ENCODE data around the gene CPXM2.

The CPXM2 gene

GRCh38 chr10:123889821-123890220 lies 1.8 kb downstream of the CPXM2 start:
- H3K4me3 ChIP-seq (ENCODE audit: low read length): no peak overlapping the region
- TF ChIP-seq ZNF274 (IDR thresholded peaks at IDR 0.05; ENCODE audit: low read depth, low read length): no peak

GRCh38 chr10:123888751-123889150 lies 2.9 kb downstream of the CPXM2 start:
- H3K4me3 ChIP-seq (ENCODE audit: low read length): no peak overlapping the region
- no peak for TF ChIP-seq ZNF274 (IDR thresholded peaks at IDR 0.05; ENCODE audit: low read depth, low read length)

DNA sequence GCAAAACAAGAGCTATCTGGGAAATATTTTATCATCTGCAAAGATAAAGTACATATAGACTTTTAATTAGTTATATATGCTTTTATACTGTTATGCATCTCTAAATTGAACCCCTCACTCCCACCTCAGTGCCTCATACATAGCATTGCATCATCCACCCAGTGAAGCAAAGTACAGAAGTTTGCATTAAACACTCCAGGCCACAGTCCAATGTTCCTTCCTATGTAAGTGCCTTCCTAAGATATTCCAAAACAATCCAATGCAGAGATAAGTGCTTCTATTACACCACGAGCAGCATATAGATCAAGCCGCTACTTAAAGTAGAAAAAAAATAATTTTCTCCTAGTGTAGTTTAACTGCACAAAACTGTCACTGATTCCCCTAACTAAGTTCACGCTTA lies 3.4 kb downstream of the CPXM2 start:
- H3K4me3 ChIP-seq (ENCODE audit: low read length): no peak overlapping the region
- no peak for TF ChIP-seq ZNF274 (IDR thresholded peaks at IDR 0.05; ENCODE audit: low read depth, low read length)

DNA sequence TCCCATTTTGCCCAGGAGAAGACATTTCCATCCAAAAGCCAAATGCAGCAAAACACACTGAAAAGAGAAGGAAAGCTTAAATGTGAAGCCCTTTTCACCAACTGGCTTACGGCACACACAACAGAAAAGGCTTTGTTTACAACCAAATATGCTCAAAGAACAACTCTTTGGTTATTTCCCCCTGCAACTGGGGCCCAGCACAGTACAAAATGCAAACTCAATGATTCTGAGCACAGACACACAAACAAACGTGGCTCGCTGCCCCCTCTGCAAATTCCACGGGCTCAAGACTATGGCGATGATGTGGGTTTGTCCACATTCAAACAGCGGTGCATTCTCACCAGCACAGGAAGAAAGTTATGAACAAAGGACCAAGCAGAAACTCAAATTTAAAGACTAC lies 5.3 kb downstream of the CPXM2 start:
- no peak for TF ChIP-seq ZNF274 (IDR thresholded peaks at IDR 0.05; ENCODE audit: low read depth, low read length)
- no peak overlapping the region for H3K4me3 ChIP-seq (ENCODE audit: low read length)

DNA sequence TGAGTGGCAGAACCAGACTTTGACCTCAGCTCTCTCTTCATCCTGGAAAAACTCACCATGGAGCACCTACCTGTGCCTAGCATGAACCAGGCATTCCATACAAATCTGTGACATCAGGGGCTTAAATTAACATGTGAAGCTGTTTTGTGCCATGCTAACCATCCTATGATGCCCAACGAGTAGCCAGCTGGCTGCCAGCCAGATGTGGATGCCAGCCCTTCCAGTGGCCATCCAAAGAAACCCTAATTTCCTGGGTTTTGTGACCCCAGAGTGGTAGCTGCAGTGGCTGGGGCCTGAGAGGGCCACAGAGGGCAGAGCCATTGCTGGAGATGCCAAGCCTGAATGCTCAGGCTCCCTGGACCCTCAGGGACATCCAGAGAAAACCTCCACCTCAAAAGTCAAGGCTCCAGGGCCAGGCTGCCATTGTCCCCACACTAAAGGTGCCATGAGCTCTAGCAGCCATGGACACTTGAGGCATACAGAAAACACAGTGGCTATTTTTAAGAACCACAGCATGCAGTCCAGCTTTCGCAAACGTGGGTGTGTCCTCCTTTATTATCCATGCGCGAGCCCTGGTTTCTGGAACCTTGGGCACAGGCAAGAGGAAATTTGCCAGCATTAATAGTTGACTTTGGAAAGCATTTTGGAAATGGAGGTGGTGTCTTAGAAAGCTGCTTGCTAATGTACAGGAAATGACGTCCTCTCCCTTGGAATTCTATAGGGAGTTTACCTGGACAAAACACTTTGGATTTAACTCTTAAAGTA lies 6.0 kb downstream of the CPXM2 start:
- no peak for TF ChIP-seq ZNF274 (IDR thresholded peaks at IDR 0.05; ENCODE audit: low read depth, low read length)
- no peak overlapping the region for H3K4me3 ChIP-seq (ENCODE audit: low read length)

GRCh38 chr10:123884907-123885381 lies 6.7 kb downstream of the CPXM2 start:
- H3K4me3 ChIP-seq (ENCODE audit: low read length): no peak overlapping the region
- TF ChIP-seq ZNF274 (IDR thresholded peaks at IDR 0.05; ENCODE audit: low read depth, low read length): no peak

GRCh38 chr10:123884351-123884906 lies 7.2 kb downstream of the CPXM2 start:
- TF ChIP-seq ZNF274 (IDR thresholded peaks at IDR 0.05; ENCODE audit: low read depth, low read length): no peak
- no peak overlapping the region for H3K4me3 ChIP-seq (ENCODE audit: low read length)

DNA sequence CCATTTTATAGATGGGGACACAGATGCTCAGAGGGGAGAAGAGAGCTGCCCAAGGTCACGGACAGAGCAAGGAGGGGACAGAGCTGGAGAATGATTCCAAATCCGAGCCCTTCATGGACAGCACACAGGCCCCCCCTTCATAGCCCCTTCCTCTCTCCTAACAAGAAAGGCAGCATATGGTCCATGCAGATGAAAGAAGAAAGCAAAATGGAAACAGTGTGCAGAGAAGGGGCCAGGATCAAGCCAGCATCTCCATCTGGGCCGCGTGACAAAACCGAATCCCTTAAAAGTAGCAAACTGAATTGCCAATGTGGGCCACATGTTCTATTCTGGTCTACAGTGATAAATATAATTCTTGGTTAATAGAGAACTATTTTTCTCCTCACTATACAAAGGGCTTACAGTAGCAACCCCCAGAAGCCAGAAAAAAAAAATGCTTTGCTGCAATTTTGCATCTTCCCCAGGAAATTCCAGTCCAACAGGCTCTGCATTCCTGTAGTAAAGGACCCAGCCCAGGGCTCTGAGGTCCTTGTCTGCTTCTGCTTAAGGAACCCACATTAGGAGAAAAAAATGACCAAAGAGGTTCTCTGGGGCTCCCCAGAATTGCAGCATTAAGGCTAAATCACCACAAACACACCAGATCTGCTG lies 7.8 kb downstream of the CPXM2 start:
- no peak overlapping the region for H3K4me3 ChIP-seq (ENCODE audit: low read length)
- TF ChIP-seq ZNF274 (IDR thresholded peaks at IDR 0.05; ENCODE audit: low read depth, low read length): no peak

GRCh38 chr10:123882681-123883445 lies 8.7 kb downstream of the CPXM2 start:
- no peak for TF ChIP-seq ZNF274 (IDR thresholded peaks at IDR 0.05; ENCODE audit: low read depth, low read length)
- H3K4me3 ChIP-seq (ENCODE audit: low read length): no peak overlapping the region

- no peak for TF ChIP-seq ZNF274 (IDR thresholded peaks at IDR 0.05; ENCODE audit: low read depth, low read length)
- no peak overlapping the region for H3K4me3 ChIP-seq (ENCODE audit: low read length)
Observed at GRCh38 chr10:123882177-123882576, 9.4 kb downstream of the CPXM2 start.

DNA sequence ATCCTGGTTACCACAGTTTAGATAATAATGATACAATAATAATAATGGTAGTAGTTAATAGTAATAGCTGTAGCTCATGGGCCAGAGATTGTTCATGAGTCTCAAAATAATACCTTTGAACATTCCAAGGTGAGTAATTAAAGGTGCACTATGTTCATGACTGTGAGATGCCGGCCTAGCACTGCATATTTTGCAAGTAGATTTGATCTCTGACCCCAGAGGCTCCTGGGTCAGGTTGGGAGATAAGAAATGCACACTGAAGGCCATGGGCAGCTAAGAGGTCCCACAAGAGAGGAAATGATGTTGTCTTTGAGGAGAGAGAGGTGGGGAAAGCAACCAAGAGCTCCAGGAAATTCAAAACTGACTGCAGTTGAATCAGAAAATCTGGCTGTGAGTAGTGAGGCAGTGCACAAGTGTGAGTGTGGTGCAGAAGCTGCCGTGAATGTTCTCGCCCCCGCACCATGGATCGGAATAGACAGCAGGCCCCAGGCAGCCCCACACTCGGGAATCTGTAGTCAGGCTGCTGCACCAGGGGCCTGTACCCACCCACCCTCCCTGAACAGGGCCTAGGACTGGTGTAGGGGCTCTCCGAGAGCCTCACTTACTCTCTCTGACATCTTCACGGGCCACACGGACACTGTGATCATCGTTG lies 11.9 kb downstream of the CPXM2 start:
- no peak overlapping the region for H3K4me3 ChIP-seq (ENCODE audit: low read length)
- TF ChIP-seq ZNF274 (IDR thresholded peaks at IDR 0.05; ENCODE audit: low read depth, low read length): no peak

GRCh38 chr10:123878666-123879303 lies 12.8 kb downstream of the CPXM2 start:
- no peak for TF ChIP-seq ZNF274 (IDR thresholded peaks at IDR 0.05; ENCODE audit: low read depth, low read length)

DNA sequence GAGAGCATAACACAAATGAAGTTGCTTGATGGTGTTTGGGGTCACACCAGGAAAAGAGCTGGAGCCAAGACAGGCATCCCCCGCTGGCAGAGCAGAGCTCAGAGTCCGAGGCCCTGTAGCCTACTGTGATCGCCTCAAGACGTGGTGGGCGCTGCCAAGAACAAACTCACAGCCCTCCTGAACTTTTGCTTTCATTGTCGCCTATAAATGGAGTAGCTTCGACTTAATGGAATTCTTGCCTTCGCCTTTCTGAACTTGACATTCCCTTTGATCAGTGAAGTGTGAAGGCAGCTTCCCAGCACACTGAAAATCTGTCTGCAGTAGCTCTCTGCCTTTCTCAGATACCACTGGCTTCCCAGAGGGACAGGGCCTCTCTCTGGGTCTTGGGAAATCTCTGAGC lies 21.3 kb downstream of the CPXM2 start:
- no peak overlapping the region for H3K4me3 ChIP-seq (ENCODE audit: low read length)
- no peak for TF ChIP-seq ZNF274 (IDR thresholded peaks at IDR 0.05; ENCODE audit: low read depth, low read length)

More at GRCh38 chr10:123878666-123879303, 12.8 kb downstream of the CPXM2 start:
- no peak overlapping the region for H3K4me3 ChIP-seq (ENCODE audit: low read length)
